Measurements from ENCODE around the gene SMURF1.

DNA sequence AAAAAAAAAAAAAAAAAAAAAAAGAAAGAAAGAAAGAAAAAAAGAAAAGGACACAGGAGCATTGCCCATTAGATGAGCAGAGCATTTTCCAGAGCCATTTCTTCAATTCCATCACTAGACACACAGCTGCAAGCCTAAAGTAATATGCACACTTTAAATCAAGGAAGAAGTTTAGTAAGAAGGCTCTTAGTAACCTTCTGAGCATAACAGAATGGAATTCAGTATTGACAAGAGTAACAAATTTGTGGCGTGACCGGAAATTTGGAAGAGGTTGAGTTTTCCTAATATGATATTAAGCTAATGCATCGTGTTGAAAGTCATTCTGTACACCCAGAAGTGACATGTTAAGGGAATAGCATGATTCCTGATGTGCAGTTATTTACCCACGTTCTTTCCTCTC lies 35.3 kb downstream of the SMURF1 start:
- TF ChIP-seq, protein P1, sequence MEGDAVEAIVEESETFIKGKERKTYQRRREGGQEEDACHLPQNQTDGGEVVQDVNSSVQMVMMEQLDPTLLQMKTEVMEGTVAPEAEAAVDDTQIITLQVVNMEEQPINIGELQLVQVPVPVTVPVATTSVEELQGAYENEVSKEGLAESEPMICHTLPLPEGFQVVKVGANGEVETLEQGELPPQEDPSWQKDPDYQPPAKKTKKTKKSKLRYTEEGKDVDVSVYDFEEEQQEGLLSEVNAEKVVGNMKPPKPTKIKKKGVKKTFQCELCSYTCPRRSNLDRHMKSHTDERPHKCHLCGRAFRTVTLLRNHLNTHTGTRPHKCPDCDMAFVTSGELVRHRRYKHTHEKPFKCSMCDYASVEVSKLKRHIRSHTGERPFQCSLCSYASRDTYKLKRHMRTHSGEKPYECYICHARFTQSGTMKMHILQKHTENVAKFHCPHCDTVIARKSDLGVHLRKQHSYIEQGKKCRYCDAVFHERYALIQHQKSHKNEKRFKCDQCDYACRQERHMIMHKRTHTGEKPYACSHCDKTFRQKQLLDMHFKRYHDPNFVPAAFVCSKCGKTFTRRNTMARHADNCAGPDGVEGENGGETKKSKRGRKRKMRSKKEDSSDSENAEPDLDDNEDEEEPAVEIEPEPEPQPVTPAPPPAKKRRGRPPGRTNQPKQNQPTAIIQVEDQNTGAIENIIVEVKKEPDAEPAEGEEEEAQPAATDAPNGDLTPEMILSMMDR (conservative IDR thresholded peaks at IDR 0.05; ENCODE audit: low read depth, low read length): no peak
- TF ChIP-seq MXI1 (IDR thresholded peaks at IDR 0.05; ENCODE audit: borderline replicate concordance, low read depth, low read length) (no peak), POLR2A (IDR thresholded peaks at IDR 0.05; ENCODE audit: low read depth, low read length) (no peak), CEBPB (IDR thresholded peaks at IDR 0.05; ENCODE audit: low read depth, low read length) (no peak), MAZ (IDR thresholded peaks at IDR 0.05; ENCODE audit: borderline replicate concordance, low read depth, low read length) (no peak), MAFK (IDR thresholded peaks at IDR 0.05; ENCODE audit: low read depth, low read length) (no peak)
